GM20431 (cell line): ENCODE results near the gene SUN3.
"Not testable (repeated sequence)": the region's sequence is repeated elsewhere in the genome, so short reads cannot be mapped to it uniquely, and the experiment has no call there.

Source experiments
- in situ Hi-C: fragments of 300-500 bp; cut with MseI, MboI; formaldehyde crosslinking; loops from one replicate; pipeline ENCODE4 v1.15.0; 2020; ENCODE audit warnings: low sequenced_read_pairs; ENCODE audit not compliant: unreplicated experiment

The SUN3 gene

GRCh38 chr7:47947355-47947749, 81.6 kb downstream of the SUN3 start:
- in situ Hi-C loops: no loop called here

GRCh38 chr7:47946581-47947354, 82.1 kb downstream of the SUN3 start:
- in situ Hi-C loops: no loop called here

DNA sequence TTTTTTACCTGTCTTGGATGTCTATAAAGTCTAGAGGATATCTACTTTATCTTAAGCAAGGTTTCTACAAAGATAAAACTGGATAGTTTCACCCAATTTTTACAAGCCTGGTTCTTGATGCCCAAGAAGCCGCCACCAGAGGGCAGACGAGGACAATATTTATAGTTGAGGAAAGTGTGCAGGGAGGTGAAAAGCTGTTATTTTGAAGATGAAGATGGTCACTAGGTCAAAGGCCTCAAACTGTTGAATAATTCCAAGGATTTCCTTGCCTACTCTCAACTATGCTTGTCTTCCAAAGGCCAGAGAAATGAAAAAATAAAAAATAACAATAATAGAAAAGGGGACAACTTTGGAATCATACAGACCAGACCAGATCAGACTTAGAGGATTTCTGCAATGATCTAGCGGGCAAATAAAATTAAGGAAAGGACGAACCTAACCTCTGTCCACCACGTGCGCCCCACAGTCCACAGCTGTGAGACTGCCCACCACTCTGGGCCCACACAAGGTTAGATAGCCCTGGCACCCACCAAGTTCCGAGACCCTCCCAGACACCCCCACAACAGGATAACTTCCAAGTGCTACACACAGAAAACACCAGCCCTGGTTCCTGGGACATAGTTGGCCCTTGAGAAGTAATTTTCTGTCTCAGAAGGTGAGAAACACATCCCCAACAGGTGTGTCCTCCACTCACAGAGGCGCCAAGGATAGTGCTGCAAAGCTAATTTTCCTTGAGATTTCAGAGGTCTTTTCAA, 83.5 kb downstream of the SUN3 start:
- in situ Hi-C loops: no loop called here

GRCh38 chr7:47944536-47945260, 84.2 kb downstream of the SUN3 start:
- in situ Hi-C loops: no loop called here

DNA sequence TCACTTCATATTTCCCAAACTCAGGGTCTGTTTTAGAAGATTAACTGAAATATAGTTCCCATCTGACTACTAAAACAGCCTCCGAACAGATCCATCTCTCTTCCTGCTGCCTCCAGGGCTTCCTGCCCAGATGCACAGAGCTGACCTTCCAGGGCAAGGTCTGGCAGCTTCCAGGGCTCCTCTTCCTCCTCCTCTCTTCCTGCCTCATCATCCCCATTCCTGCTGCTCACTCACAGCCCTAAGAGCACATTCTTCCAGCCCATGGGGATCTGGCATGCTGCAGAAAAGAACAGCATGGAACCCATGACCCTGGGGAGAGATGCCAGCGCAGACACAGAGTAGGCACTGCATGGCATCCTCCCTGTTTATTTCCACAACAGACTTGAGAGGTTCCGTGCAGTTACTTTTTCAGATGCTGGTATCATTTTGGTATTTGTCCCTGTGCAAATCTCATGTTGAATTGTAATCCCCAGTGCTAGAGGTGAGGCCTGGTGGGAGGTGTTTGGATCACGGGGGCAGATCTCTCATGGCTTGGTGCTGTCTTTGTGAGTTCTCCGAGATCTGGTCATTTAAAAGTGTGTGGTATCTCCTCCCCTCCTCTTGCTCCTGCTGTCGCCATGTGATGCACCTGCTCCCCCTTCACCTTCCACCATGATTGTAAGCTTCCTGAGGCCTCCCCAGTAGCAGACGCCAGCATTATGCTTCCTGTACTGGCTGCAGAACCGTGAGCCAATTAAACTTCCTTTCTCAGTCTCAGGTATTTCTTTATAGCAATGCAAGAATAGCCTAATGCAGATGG, 85.0 kb downstream of the SUN3 start:
- in situ Hi-C loops: no loop called here

DNA sequence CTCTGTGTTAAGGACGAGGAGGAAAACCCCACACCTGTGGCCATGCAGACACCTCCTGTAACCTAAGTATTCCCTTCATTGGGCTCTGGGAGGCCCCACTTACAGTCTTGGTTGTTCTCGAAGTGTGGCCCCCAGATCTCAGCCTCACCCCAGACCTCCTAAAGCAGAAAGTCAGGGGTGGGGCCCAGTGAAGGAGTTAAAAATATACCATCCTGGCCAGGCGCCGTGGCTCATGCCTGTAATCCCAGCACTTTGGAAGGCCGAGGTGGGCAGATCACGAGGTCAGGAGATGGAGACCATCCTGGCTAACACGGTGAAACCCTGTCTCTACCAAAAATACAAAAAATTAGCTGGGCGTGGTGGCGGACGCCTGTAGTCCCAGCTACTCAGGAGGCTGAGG, 86.3 kb downstream of the SUN3 start:
- in situ Hi-C loops: not testable (repeated sequence)

- in situ Hi-C loops: no loop called here
Measured at GRCh38 chr7:47942132-47942531, 86.8 kb downstream of the SUN3 start.

- in situ Hi-C loops: no loop called here
Measured at GRCh38 chr7:47941136-47941844, 87.6 kb downstream of the SUN3 start.

- in situ Hi-C loops: no loop called here
Measured at GRCh38 chr7:47940088-47941013, 88.6 kb downstream of the SUN3 start.

DNA sequence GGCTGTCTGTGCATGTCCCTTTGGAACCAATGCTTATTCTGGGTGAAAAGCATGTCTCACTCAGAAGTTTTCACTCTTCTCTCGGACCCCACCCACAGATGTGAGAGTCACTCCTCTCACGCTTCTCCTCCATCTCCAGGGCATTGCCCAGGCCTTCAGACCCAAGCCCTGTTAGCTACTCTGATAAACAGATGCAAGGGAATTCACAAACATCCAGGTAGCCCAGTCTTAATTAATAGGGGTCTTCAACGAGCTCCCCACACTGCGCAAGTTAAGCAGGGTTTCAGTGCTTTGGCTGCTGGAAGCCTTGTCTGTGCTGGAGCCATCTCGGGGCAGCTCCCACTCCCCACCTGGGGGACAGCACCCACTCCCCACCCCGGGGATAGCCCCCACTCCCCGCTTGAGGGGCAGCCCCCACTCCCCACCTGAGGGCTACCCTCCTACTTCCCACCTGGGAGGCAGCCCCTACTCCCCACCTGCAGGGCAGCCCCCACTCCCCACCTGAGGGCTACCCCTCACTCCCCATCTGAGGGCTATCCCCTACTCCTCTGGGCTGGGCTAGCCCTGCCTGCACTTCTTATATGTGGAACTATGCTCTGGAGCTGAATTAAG, 89.4 kb downstream of the SUN3 start:
- in situ Hi-C loops: no loop called here

GRCh38 chr7:47938574-47939165, 90.2 kb downstream of the SUN3 start:
- in situ Hi-C loops: no loop called here

GRCh38 chr7:47937711-47938573, 91.0 kb downstream of the SUN3 start:
- in situ Hi-C loops: no loop called here
